PC-3 (cell line): ENCODE data around the gene TEX19. TPM values are rescaled to one million over a fixed set of nuclear protein-coding genes. Genes with fewer than 3 reads are reported as not detected.

ENCODE experiments used
- ATAC-seq: fragments of 200-7000 bp; cut with Tn5 transposase; 2 replicates; pipeline ENCODE4 v1.9.1; 2020; ENCODE audit warnings: mild to moderate bottlenecking, moderate library complexity
- BruUV-seq: library from RNA; stranded (reverse); fragments of 400-500 nt; replicated peaks from 2 replicates; lab custom pipeline; 2021; lab: Mats Ljungman, UMichigan
- CTCF ChIA-PET: fragments of 300-600 bp; sonication (Branson Sonifier 250); formaldehyde crosslinking; loops from one replicate; lab custom pipeline; 2022; ENCODE audit warnings: antibody characterized with exemption; lab: Charles Lee
- POLR2A ChIA-PET: fragments of 300-600 bp; sonication (Branson Sonifier 250); formaldehyde crosslinking; loops from one replicate; lab custom pipeline; 2022; ENCODE audit warnings: antibody characterized with exemption; ENCODE audit not compliant: unreplicated experiment; lab: Charles Lee
- DNase-seq: peaks from one replicate; pipeline ENCODE4 v3.0.0-alpha.2; 2015
- H2AFZ ChIP-seq: fragments of 300-600 bp; sonication (generic); 2 replicates; pipeline ENCODE4 v1.6.0; 2016; ENCODE audit warnings: antibody characterized with exemption, low read length
- H3F3A ChIP-seq: fragments of 300-600 bp; sonication (generic); one replicate; pipeline ENCODE4 v1.6.0; 2017; ENCODE audit warnings: antibody characterized with exemption, low read length, control low read depth, mild to moderate bottlenecking; ENCODE audit not compliant: unreplicated experiment
- H3K27ac ChIP-seq: fragments of 300-600 bp; sonication (generic); 2 replicates; pipeline ENCODE4 v1.5.1; 2016; ENCODE audit warnings: mild to moderate bottlenecking, low read length
- H3K27me3 ChIP-seq: fragments of 300-600 bp; sonication (generic); 2 replicates; pipeline ENCODE4 v1.6.1; 2016; ENCODE audit warnings: low read length, mixed read lengths
- H3K36me3 ChIP-seq: fragments of 300-600 bp; sonication (generic); 2 replicates; pipeline ENCODE4 v1.6.1; 2016; ENCODE audit warnings: low read depth, mixed run types, low read length, mixed read lengths
- H3K4me1 ChIP-seq: fragments of 300-600 bp; sonication (generic); 2 replicates; pipeline ENCODE4 v1.5.1; 2016; ENCODE audit warnings: low read length; ENCODE audit not compliant: insufficient read depth
- H3K4me2 ChIP-seq: fragments of 300-600 bp; sonication (generic); 2 replicates; pipeline ENCODE4 v1.6.0; 2016; ENCODE audit warnings: low read length
- H3K4me3 ChIP-seq: fragments of 300-600 bp; sonication (generic); 2 replicates; pipeline ENCODE4 v1.5.1; 2016; ENCODE audit warnings: mild to moderate bottlenecking, low read length, mixed read lengths
- H3K79me2 ChIP-seq: fragments of 300-600 bp; sonication (generic); 2 replicates; pipeline ENCODE4 v1.6.1; 2017; ENCODE audit warnings: low read length, mixed read lengths
- H3K9ac ChIP-seq: fragments of 300-600 bp; sonication (generic); 2 replicates; pipeline ENCODE4 v1.6.0; 2016; ENCODE audit warnings: mild to moderate bottlenecking, low read length
- H3K9me2 ChIP-seq: fragments of 300-600 bp; sonication (generic); replicated peaks from 2 replicates; pipeline ENCODE4 v1.6.1; 2016; ENCODE audit warnings: mixed run types, low read length, mixed read lengths
- H3K9me3 ChIP-seq: fragments of 300-600 bp; sonication (generic); 2 replicates; pipeline ENCODE4 v1.6.1; 2016; ENCODE audit warnings: low read length, mixed read lengths
- H4K20me1 ChIP-seq: fragments of 300-600 bp; sonication (generic); 2 replicates; pipeline ENCODE4 v1.6.1; 2016; ENCODE audit warnings: low read length, mixed read lengths
- CTCF ChIP-seq: fragments of 300-600 bp; sonication (generic); conservative IDR thresholded peaks from 2 replicates; pipeline ENCODE4 v1.5.1; 2017; ENCODE audit warnings: antibody characterized with exemption, low read depth, mild to moderate bottlenecking, low read length
- EZH2 ChIP-seq: fragments of 300-600 bp; sonication (generic); IDR thresholded peaks from one replicate; pipeline ENCODE4 v1.6.1; 2017; ENCODE audit warnings: antibody characterized with exemption, mild to moderate bottlenecking, low read length; ENCODE audit not compliant: unreplicated experiment
- EZH2phosphoT487 ChIP-seq: fragments of 300-600 bp; sonication (generic); IDR thresholded peaks from 2 replicates; pipeline ENCODE4 v1.6.1; 2018; ENCODE audit warnings: mild to moderate bottlenecking, antibody characterized with exemption, low read length, borderline replicate concordance
- intact Hi-C: fragments of 100-400 bp; cut with micrococcal nuclease; formaldehyde crosslinking; loops from 2 replicates; pipeline ENCODE4 v1.9.0; 2023
- total RNA-seq: library from RNA; depleted of rRNA; stranded (reverse); fragments of >200 nt; gene quantifications from 2 replicates; pipeline ENCODE4 v1.2.3, GENCODE V29; 2014

Gene TEX19
- total RNA-seq, 1 experiment from 2014 or later = 1.2 TPM

GRCh38 chr17:82339634-82340580 is 19.1 kb upstream of the TEX19 start:
- ATAC-seq = no peak
- intact Hi-C loops = no loop called here
- peak overlapping the region; percentile 54 for H3K4me3 ChIP-seq

GRCh38 chr17:82342361-82343079 is 16.5 kb upstream of the TEX19 start:
- no peak overlapping the region for H3K4me3 ChIP-seq
- intact Hi-C loops = no loop called here
- H3K79me2 ChIP-seq = no peaks in the 10 kb centered on the region
- no peaks in the 10 kb centered on the region for H3K9me3 ChIP-seq
- no peaks in the 10 kb centered on the region for H4K20me1 ChIP-seq
- ATAC-seq = no peak
- no peak for TF ChIP-seq CTCF
- no peak for TF ChIP-seq EZH2phosphoT487
- no peak for TF ChIP-seq EZH2
- no peaks in the 10 kb centered on the region for H3F3A ChIP-seq
- no peak for DNase-seq
- H2AFZ ChIP-seq = no peak overlapping the region
- BruUV-seq = no TSS peak
- no peaks in the 10 kb centered on the region for H3K9me2 ChIP-seq
- no peak overlapping the region for H3K9ac ChIP-seq
- ChIA-PET CTCF (no interaction called here), POLR2A (no interaction called here)
- H3K27ac ChIP-seq = no peak overlapping the region
- no peaks in the 10 kb centered on the region for H3K27me3 ChIP-seq
- H3K4me2 ChIP-seq = no peak overlapping the region
- H3K4me1 ChIP-seq = peaks cover 23% of the 10 kb centered on the region
- no peaks in the 10 kb centered on the region for H3K36me3 ChIP-seq

More at GRCh38 chr17:82339634-82340580, 19.1 kb upstream of the TEX19 start:
- BruUV-seq = no TSS peak
- no peaks in the 10 kb centered on the region for H3K9me3 ChIP-seq
- DNase-seq = no peak
- no peak for TF ChIP-seq EZH2phosphoT487
- no peak for TF ChIP-seq EZH2
- TF ChIP-seq CTCF = no peak
- peaks cover 3% of the 10 kb centered on the region for H3F3A ChIP-seq
- H4K20me1 ChIP-seq = no peaks in the 10 kb centered on the region
- 0 out of 2 replicates have a peak, but pooled peaks cover 1% of the 10 kb centered on the region for H3K79me2 ChIP-seq
- no peaks in the 10 kb centered on the region for H3K9me2 ChIP-seq
- H3K9ac ChIP-seq = no peak overlapping the region; the same call in 1 of the 2 replicates
- peak overlapping the region; percentile 73 for H2AFZ ChIP-seq
- peak overlapping the region; percentile 54 for H3K27ac ChIP-seq
- H3K36me3 ChIP-seq = no peaks in the 10 kb centered on the region
- peaks cover 23% of the 10 kb centered on the region for H3K4me1 ChIP-seq
- ChIA-PET POLR2A (no interaction called here), CTCF (no interaction called here)
- no peaks in the 10 kb centered on the region for H3K27me3 ChIP-seq
- peak overlapping the region; percentile 77 for H3K4me2 ChIP-seq
